H9 (cell line): ENCODE data around the gene TMEM181. TPM values are rescaled to one million over a fixed set of nuclear protein-coding genes. Genes with fewer than 3 reads are reported as not detected.

Experiments used
- DNase-seq: peaks from one replicate; pipeline ENCODE4 v3.0.0-alpha.2; 2017
- H2AFZ ChIP-seq: one replicate; pipeline ENCODE4 v1.6.1; 2013; ENCODE audit warnings: mild to moderate bottlenecking, low read length, control low read depth, moderate library complexity
- H2AK5ac ChIP-seq: 2 replicates; pipeline ENCODE4 v1.6.1; 2013; ENCODE audit warnings: low read length, control low read depth, mixed read lengths; ENCODE audit not compliant: insufficient read length
- H2BK120ac ChIP-seq: one replicate; pipeline ENCODE4 v1.6.1; 2013; ENCODE audit warnings: low read depth, mild to moderate bottlenecking, low read length, control low read depth, inconsistent platforms; ENCODE audit not compliant: poor library complexity, severe bottlenecking
- H2BK12ac ChIP-seq: 2 replicates; pipeline ENCODE4 v1.6.1; 2013; ENCODE audit warnings: low read length, control low read depth, mixed read lengths, low read depth; ENCODE audit not compliant: insufficient read length
- H2BK15ac ChIP-seq: 2 replicates; pipeline ENCODE4 v1.6.1; 2013; ENCODE audit warnings: low read depth, low read length, control low read depth
- H2BK20ac ChIP-seq: one replicate; pipeline ENCODE4 v1.6.1; 2013; ENCODE audit warnings: low read depth, mild to moderate bottlenecking, low read length, control low read depth, inconsistent platforms; ENCODE audit not compliant: poor library complexity, severe bottlenecking
- H2BK5ac ChIP-seq: 2 replicates; pipeline ENCODE4 v1.6.1; 2013; ENCODE audit warnings: low read length, control low read depth, mixed read lengths; ENCODE audit not compliant: insufficient read length
- H3K14ac ChIP-seq: 2 replicates; pipeline ENCODE4 v1.6.1; 2013; ENCODE audit warnings: low read length, control low read depth; ENCODE audit not compliant: insufficient read depth
- H3K18ac ChIP-seq: 2 replicates; pipeline ENCODE4 v1.6.1; 2013; ENCODE audit warnings: low read depth, mild to moderate bottlenecking, mixed read lengths, low read length, control low read depth; ENCODE audit not compliant: insufficient read length
- H3K23ac ChIP-seq: 2 replicates; pipeline ENCODE4 v1.6.1; 2013; ENCODE audit warnings: low read length, control low read depth, mixed read lengths, low read depth; ENCODE audit not compliant: insufficient read length
- H3K23me2 ChIP-seq: 2 replicates; pipeline ENCODE4 v1.6.1; 2013; ENCODE audit warnings: low read depth, mild to moderate bottlenecking, mixed read lengths, low read length, control low read depth; ENCODE audit not compliant: insufficient read length, poor library complexity, severe bottlenecking
- H3K27ac ChIP-seq: 2 replicates; pipeline ENCODE4 v1.5.1; 2013; ENCODE audit warnings: low read length, control low read depth, mixed read lengths, low read depth; ENCODE audit not compliant: insufficient read length
- H3K27me3 ChIP-seq: 2 replicates; pipeline ENCODE4 v1.6.1; 2013; ENCODE audit warnings: low read length, control low read depth, inconsistent platforms; ENCODE audit not compliant: insufficient read depth
- H3K4ac ChIP-seq: 2 replicates; pipeline ENCODE4 v1.6.1; 2013; ENCODE audit warnings: low read depth, mild to moderate bottlenecking, control low read depth, inconsistent platforms, low read length, moderate library complexity
- H3K4me1 ChIP-seq: 2 replicates; pipeline ENCODE4 v1.6.1; 2013; ENCODE audit warnings: low read length, control low read depth, inconsistent platforms; ENCODE audit not compliant: insufficient read depth
- H3K4me2 ChIP-seq: 2 replicates; pipeline ENCODE4 v1.6.1; 2013; ENCODE audit warnings: low read length, control low read depth, mixed read lengths; ENCODE audit not compliant: insufficient read length, insufficient read depth
- H3K56ac ChIP-seq: 2 replicates; pipeline ENCODE4 v1.6.1; 2013; ENCODE audit warnings: low read depth, mild to moderate bottlenecking, mixed read lengths, low read length, control low read depth; ENCODE audit not compliant: insufficient read length
- H3K79me1 ChIP-seq: 2 replicates; pipeline ENCODE4 v1.6.1; 2013; ENCODE audit warnings: low read depth, mild to moderate bottlenecking, moderate library complexity, low read length, control low read depth, inconsistent platforms; ENCODE audit not compliant: insufficient read depth, poor library complexity, severe bottlenecking
- H3K79me2 ChIP-seq: 2 replicates; pipeline ENCODE4 v1.6.1; 2013; ENCODE audit warnings: low read length, control low read depth, inconsistent platforms; ENCODE audit not compliant: insufficient read depth
- H3K9ac ChIP-seq: 2 replicates; pipeline ENCODE4 v1.6.1; 2013; ENCODE audit warnings: low read length, control low read depth, mixed read lengths; ENCODE audit not compliant: insufficient read length; ENCODE audit errors: extremely low read depth
- H3K9me3 ChIP-seq: one replicate; pipeline ENCODE4 v1.6.1; 2013; ENCODE audit warnings: low read depth, low read length, inconsistent platforms; ENCODE audit not compliant: control insufficient read depth
- H3T11ph ChIP-seq: one replicate; pipeline ENCODE4 v1.6.1; 2013; ENCODE audit warnings: mild to moderate bottlenecking, low read length, control low read depth, inconsistent platforms
- H4K20me1 ChIP-seq: one replicate; pipeline ENCODE4 v1.6.1; 2013; ENCODE audit not compliant: control insufficient read depth, insufficient read length, insufficient read depth
- H4K5ac ChIP-seq: 2 replicates; pipeline ENCODE4 v1.6.1; 2013; ENCODE audit warnings: low read depth, mild to moderate bottlenecking, mixed read lengths, low read length, control low read depth; ENCODE audit not compliant: insufficient read length
- H4K8ac ChIP-seq: replicated peaks from 2 replicates; pipeline ENCODE4 v1.6.1; 2013; ENCODE audit warnings: low read length, control low read depth, mixed read lengths, low read depth; ENCODE audit not compliant: insufficient read length
- H4K91ac ChIP-seq: 2 replicates; pipeline ENCODE4 v1.6.1; 2013; ENCODE audit warnings: low read depth, mild to moderate bottlenecking, moderate library complexity, mixed read lengths, low read length, control low read depth; ENCODE audit not compliant: insufficient read length
- H3K27ac Mint-ChIP-seq, 3 experiments: 2 replicates in 2 of 3; 3 replicates in 1 of 3; pipeline ENCODE4 v1.8.0; 2020 to 2021; ENCODE audit warnings: mixed read lengths in 3 of 3, mild to moderate bottlenecking in 1 of 3, moderate library complexity in 1 of 3
- H3K27me3 Mint-ChIP-seq: 2 replicates; pipeline ENCODE4 v1.8.0; 2021; ENCODE audit warnings: low read depth, mild to moderate bottlenecking, moderate library complexity, mixed read lengths
- H3K36me3 Mint-ChIP-seq, 3 experiments: 2 replicates in 2 of 3; 3 replicates in 1 of 3; pipeline ENCODE4 v1.8.0; 2020 to 2021; ENCODE audit warnings: low read depth in 3 of 3, mixed read lengths in 3 of 3; ENCODE audit not compliant: insufficient read depth in 1 of 3
- H3K4me1 Mint-ChIP-seq, 2 experiments: 2 replicates each; pipeline ENCODE4 v1.8.0; 2020; ENCODE audit warnings: mixed read lengths in 2 of 2
- H3K4me3 Mint-ChIP-seq, 2 experiments: 2 replicates in 1 of 2; 3 replicates in 1 of 2; pipeline ENCODE4 v1.8.0; 2020 to 2021; ENCODE audit warnings: mild to moderate bottlenecking in 2 of 2, mixed read lengths in 2 of 2, moderate library complexity in 1 of 2
- H3K9me3 Mint-ChIP-seq, 2 experiments: 2 replicates in 1 of 2; 3 replicates in 1 of 2; pipeline ENCODE4 v1.8.0; 2020; ENCODE audit warnings: mild to moderate bottlenecking in 2 of 2, mixed read lengths in 2 of 2, moderate library complexity in 1 of 2
- CTCF ChIP-seq: fragments of 200-600 bp; sonication (generic); conservative IDR thresholded peaks from 3 replicates; pipeline ENCODE4 v1.8.0; 2021; ENCODE audit warnings: antibody characterized with exemption, mild to moderate bottlenecking
- WGBS: extraction: QIAGEN DNeasy Blood & Tissue Kit; methylation state at CpG from one replicate; pipeline ENCODE4 v1.1.7; 2013; ENCODE audit warnings: missing lambda C conversion rate, low lambda C conversion rate, mixed read lengths; ENCODE audit not compliant: insufficient read length; ENCODE audit errors: extremely low coverage; 5-methylcytosine and 5-hydroxymethylcytosine counted together
- long read RNA-seq: library from polyadenylated mRNA; unstranded; transcript quantifications from one replicate; pipeline ENCODE4 v2.0.0, GENCODE V29; 2020
- total RNA-seq: library from RNA; stranded (reverse); gene quantifications from 2 replicates; pipeline ENCODE4 v1.2.1, GENCODE V29; 2021

Gene TMEM181
- 23.7 and 24.4 TPM in 2 replicates for total RNA-seq
- long read RNA-seq, full-length matches to known transcripts, result 7 of 49 reads
- long read RNA-seq, partial matches to known transcripts, result 4 of 49 reads
- long read RNA-seq, other reads (novel, unspliced or antisense), result 38 of 49 reads

- no peak within 1 kb of the TSS for H2BK5ac ChIP-seq
- no peaks in the 10 kb centered on the region for H3K79me1 ChIP-seq
Measured at GRCh38 chr6:158559895-158560835, at the start of gene TMEM181. Gene TMEM181 (plus strand): TSS chr6:158560091. CDS start chr6:158560225, 134 bp downstream.

More at GRCh38 chr6:158559895-158560835, at the start of gene TMEM181:
- no peak within 1 kb of the TSS for H4K5ac ChIP-seq
- no peak within 1 kb of the TSS for H2AK5ac ChIP-seq
- WGBS, result no CpG with 5 or more reads among the region's 120 CpGs
- Mint-ChIP-seq H3K27ac (peak within 1 kb of the TSS; percentile 44 to 93 (median 80); a peak in 2 of 7 replicates), H3K36me3 (peaks cover 0 to 6% (median 0%) of the 10 kb centered on the region in 3 experiments; a peak in 3 of 7 replicates), H3K4me3 (peak within 1 kb of the TSS; percentile 86 to 93), H3K9me3 (no peaks in the 10 kb centered on the region), H3K27me3 (no peaks in the 10 kb centered on the region), H3K4me1 (peaks cover 30 to 31% of the 10 kb centered on the region in 2 experiments)
- H3K79me2 ChIP-seq, result peaks cover 20% of the 10 kb centered on the region; the same call in 1 of the 2 replicates
- H3K14ac ChIP-seq, result peak within 1 kb of the TSS; percentile 79
- no peak within 1 kb of the TSS for H2AFZ ChIP-seq
- peak within 1 kb of the TSS; percentile 69 for H3K18ac ChIP-seq
- no peak for TF ChIP-seq CTCF
- no peak within 1 kb of the TSS for H2BK120ac ChIP-seq
- H3K27me3 ChIP-seq, result no peaks in the 10 kb centered on the region
- H4K8ac ChIP-seq, result no peak within 1 kb of the TSS
- no peak within 1 kb of the TSS for H3K23ac ChIP-seq
- H4K20me1 ChIP-seq, result no peaks in the 10 kb centered on the region
- no peak within 1 kb of the TSS for H2BK15ac ChIP-seq
- H3K4me2 ChIP-seq, result peak within 1 kb of the TSS; percentile 69
- H4K91ac ChIP-seq, result no peak within 1 kb of the TSS
- no peaks in the 10 kb centered on the region for H3K9me3 ChIP-seq
- H3K56ac ChIP-seq, result no peak within 1 kb of the TSS
- no peak within 1 kb of the TSS for H3K4ac ChIP-seq
- no peak within 1 kb of the TSS for H2BK20ac ChIP-seq
- peaks cover 4% of the 10 kb centered on the region for H3K23me2 ChIP-seq
- peaks cover 7% of the 10 kb centered on the region; the same call in 1 of the 2 replicates for H3K4me1 ChIP-seq
- DNase-seq, result peak; percentile 75
- no peak within 1 kb of the TSS for H3K27ac ChIP-seq
- H2BK12ac ChIP-seq, result no peak within 1 kb of the TSS
- H3T11ph ChIP-seq, result no peak within 1 kb of the TSS
- H3K9ac ChIP-seq, result peak within 1 kb of the TSS; percentile 43
